Endothelial cell (in vitro differentiated cells): ENCODE results near the gene KY. TPM values are rescaled to one million over a fixed set of nuclear protein-coding genes. Genes with fewer than 3 reads are reported as not detected.

Source experiments
- DNase-seq: peaks from one replicate; pipeline ENCODE4 v3.0.0; 2021; ENCODE audit warnings: low spot score
- H3K27ac Mint-ChIP-seq: one replicate; pipeline ENCODE4 v1.8.0; 2021; ENCODE audit warnings: mixed read lengths, inconsistent platforms; ENCODE audit not compliant: unreplicated experiment
- H3K27me3 Mint-ChIP-seq: one replicate; pipeline ENCODE4 v1.8.0; 2021; ENCODE audit warnings: mild to moderate bottlenecking, moderate library complexity, mixed read lengths, inconsistent platforms; ENCODE audit not compliant: unreplicated experiment
- H3K36me3 Mint-ChIP-seq: one replicate; pipeline ENCODE4 v1.8.0; 2021; ENCODE audit warnings: mild to moderate bottlenecking, low read depth, mixed read lengths, inconsistent platforms; ENCODE audit not compliant: unreplicated experiment
- H3K4me1 Mint-ChIP-seq: one replicate; pipeline ENCODE4 v1.8.0; 2021; ENCODE audit warnings: mild to moderate bottlenecking, mixed read lengths, inconsistent platforms; ENCODE audit not compliant: unreplicated experiment
- H3K4me3 Mint-ChIP-seq: one replicate; pipeline ENCODE4 v1.8.0; 2021; ENCODE audit warnings: mild to moderate bottlenecking, mixed read lengths, inconsistent platforms; ENCODE audit not compliant: unreplicated experiment
- H3K9me3 Mint-ChIP-seq: one replicate; pipeline ENCODE4 v1.8.0; 2021; ENCODE audit warnings: mixed read lengths, inconsistent platforms; ENCODE audit not compliant: unreplicated experiment
- CTCF ChIP-seq: fragments of 200-600 bp; sonication (generic); IDR thresholded peaks from one replicate; pipeline ENCODE4 v1.5.0; 2021; ENCODE audit warnings: antibody characterized with exemption; ENCODE audit not compliant: unreplicated experiment
- total RNA-seq: library from RNA; stranded (reverse); fragmentation: NEBNext Ultra II Directional; extraction: Animal tissue kit (Norgen Biotek cat#: 25700); gene quantifications from one replicate; pipeline ENCODE4 v1.2.1, GENCODE V29; 2021; ENCODE audit not compliant: unreplicated experiment

Gene KY
- total RNA-seq, 1 donor from 2014 or later, result not detected

DNA sequence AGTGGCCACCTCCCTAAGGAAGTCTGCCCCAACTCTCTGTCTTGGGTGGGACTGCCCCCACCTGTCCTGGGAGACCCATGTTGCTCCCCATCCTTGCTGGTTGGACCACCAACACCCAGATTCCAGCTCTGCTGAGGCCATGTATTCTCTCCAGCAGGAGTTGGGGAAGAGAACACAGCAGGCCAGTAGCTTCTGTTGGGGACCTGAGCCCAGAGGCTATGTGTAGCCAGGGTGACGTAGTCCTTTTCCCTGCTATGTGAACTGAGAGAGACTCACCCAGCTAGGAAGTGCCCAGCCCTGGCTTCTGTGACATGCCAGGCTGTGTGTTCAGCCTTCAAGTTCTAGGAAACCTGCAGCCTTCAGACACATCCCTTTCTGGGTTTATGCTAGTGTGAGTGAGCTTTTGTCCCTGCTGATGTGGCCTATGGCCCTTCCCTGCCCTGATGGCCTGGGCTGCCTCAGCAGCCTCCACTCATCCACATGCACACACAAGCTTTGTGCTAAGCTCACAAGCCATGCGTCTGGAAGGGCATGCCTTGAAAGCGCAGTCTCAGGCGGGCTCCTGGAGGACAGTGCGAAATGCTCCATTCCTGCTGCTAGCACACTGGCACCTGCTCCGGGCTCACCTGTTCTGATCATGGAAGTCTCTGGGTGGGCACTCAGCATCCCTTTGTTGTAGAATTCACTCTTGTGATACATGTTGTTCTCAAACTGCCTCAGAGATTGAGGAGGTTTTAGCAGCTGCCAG is 42.6 kb downstream of the KY start:
- no peak overlapping the region for H3K4me3 Mint-ChIP-seq
- H3K36me3 Mint-ChIP-seq, result no peaks in the 10 kb centered on the region
- H3K4me1 Mint-ChIP-seq, result peaks cover 26% of the 10 kb centered on the region
- no peak overlapping the region for H3K27ac Mint-ChIP-seq
- peaks cover 11% of the 10 kb centered on the region for H3K27me3 Mint-ChIP-seq
- no peak for TF ChIP-seq CTCF
- H3K9me3 Mint-ChIP-seq, result no peaks in the 10 kb centered on the region
- no peak for DNase-seq

DNA sequence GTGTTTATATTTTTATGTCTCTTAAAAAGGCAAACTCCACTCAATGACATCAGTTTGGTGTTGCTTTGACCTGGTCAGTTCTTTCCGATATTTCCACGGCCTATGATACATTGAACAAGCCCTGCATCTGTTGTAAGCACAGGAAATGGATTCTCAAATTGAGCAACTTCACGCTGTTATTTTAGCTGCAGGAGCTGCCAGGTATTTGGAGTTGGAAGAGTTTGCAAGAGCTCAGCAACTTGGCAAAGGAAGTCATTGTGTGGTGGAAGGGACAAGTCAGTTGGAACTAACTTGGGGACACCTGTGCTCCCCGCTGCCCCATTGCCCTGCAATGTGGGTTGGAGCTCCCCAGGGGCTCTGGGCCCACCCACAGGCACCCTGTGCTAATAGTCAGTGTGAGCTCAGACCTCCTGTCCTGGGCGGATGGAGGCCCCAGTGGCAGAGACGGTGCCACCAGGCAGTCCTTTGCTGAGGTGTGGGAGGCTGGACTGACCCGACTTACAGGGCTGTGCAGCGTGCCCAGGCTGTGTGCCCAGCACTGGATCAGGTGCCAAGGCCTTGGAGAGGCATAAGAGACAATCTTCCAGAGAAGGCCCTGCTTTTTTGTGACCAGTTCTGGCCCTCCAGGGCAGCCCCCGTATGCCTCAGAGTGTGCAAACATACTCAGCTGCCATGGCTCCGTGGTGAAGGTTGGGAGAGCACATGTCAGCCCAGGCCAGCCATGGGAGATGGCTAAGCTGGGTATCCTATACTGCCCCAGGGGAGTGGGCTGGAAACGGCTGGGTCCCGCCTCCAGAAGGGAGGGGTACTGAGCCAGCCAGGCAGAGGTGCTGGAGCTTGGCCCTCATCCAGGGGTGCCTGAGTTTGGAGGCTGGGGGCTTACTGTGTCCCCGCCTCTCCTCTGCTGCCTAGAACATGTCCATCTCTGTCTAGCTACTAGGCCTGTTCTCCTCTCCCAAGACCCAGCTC is 43.5 kb downstream of the KY start:
- Mint-ChIP-seq H3K4me1 (peaks cover 19% of the 10 kb centered on the region), H3K36me3 (no peaks in the 10 kb centered on the region), H3K27ac (no peak overlapping the region), H3K9me3 (no peaks in the 10 kb centered on the region), H3K27me3 (peaks cover 11% of the 10 kb centered on the region), H3K4me3 (no peak overlapping the region)
- DNase-seq, result no peak
- no peak for TF ChIP-seq CTCF

DNA sequence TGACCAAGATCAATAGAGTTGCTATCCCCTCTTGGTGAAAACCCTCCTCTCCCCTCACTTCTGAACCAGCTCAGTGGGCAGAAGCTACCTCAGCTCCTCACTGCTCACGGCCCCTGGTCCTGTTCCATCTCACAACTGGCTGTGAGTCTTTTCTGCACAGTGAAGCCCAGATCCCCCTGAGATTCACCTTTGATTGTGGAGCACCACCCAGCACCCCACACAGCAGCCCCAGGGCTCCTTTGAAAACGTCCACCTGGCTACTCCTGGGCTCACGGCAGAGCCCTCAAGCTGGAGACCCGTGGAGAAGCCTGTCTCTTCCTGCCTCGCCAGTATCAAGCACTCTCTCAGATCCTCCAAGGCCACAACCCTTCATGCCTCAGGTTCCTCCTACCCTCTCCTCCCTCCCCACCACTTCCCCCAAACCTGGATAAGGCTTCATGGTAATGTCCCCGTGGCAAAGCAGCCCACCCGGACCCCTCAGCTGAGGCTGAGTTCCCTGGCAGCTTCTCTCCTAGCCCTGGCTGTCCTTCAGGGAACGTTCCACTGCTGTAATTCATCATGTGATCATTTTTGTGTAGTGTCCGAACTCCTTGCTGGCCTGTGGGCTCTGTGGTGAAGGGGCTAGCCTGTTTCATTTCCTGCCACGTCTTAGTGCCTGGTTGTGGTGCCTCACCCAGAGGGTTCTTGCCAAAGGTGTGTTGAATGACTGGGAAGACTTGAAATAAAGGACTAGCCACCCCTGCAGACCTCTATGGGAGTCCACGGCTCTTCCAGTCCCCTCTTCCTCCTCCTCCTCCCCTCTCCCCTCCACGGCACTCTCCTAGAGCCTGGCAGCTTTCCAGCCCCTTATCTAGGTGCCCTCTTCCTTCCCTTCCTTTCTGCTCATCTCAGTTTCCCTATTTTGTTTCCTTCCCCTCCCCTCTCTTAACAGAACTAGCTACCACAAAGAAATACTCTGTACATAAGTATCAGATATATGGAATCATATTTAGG is 44.5 kb downstream of the KY start:
- Mint-ChIP-seq H3K27ac (no peak overlapping the region), H3K27me3 (peaks cover 11% of the 10 kb centered on the region)

DNA sequence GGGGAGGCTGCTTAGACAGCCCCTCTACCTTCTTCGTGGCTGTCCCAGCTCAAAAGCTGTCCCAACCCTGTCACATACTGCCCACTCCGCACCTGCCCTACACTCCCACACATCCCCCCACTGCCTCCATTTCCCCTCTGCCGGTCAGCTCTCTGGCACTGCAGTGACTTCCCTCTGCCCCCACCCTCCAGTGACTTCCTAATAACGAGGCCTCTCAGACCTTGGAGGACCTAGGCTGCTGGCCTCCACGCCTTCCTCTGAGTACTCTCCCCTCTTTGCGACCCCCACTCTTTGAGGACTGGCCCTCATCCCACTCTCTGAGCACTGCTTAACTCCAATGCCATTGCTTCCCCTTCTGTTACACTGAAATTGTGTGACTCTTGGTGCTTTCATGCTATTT is 45.3 kb downstream of the KY start:
- H3K27me3 Mint-ChIP-seq, result peaks cover 14% of the 10 kb centered on the region
- TF ChIP-seq CTCF, result no peak

More for the DNA sequence above, 44.5 kb downstream of the KY start:
- no peak for DNase-seq
- H3K4me1 Mint-ChIP-seq, result peaks cover 15% of the 10 kb centered on the region
- no peak overlapping the region for H3K4me3 Mint-ChIP-seq
- no peaks in the 10 kb centered on the region for H3K36me3 Mint-ChIP-seq
- H3K9me3 Mint-ChIP-seq, result no peaks in the 10 kb centered on the region
- no peak for TF ChIP-seq CTCF

More for the DNA sequence above, 45.3 kb downstream of the KY start:
- Mint-ChIP-seq H3K4me1 (peaks cover 14% of the 10 kb centered on the region), H3K36me3 (no peaks in the 10 kb centered on the region), H3K4me3 (no peak overlapping the region), H3K9me3 (no peaks in the 10 kb centered on the region), H3K27ac (no peak overlapping the region)
- no peak for DNase-seq
